ENCODE results near the gene UBE2F.

- TF ChIP-seq EP300 (IDR thresholded peaks at IDR 0.05; ENCODE audit: borderline replicate concordance) (no peak), YY1 (IDR thresholded peaks at IDR 0.05; ENCODE audit: low read depth) (no peak), CEBPB (IDR thresholded peaks at IDR 0.05) (no peak)
- TF ChIP-seq, protein P1, sequence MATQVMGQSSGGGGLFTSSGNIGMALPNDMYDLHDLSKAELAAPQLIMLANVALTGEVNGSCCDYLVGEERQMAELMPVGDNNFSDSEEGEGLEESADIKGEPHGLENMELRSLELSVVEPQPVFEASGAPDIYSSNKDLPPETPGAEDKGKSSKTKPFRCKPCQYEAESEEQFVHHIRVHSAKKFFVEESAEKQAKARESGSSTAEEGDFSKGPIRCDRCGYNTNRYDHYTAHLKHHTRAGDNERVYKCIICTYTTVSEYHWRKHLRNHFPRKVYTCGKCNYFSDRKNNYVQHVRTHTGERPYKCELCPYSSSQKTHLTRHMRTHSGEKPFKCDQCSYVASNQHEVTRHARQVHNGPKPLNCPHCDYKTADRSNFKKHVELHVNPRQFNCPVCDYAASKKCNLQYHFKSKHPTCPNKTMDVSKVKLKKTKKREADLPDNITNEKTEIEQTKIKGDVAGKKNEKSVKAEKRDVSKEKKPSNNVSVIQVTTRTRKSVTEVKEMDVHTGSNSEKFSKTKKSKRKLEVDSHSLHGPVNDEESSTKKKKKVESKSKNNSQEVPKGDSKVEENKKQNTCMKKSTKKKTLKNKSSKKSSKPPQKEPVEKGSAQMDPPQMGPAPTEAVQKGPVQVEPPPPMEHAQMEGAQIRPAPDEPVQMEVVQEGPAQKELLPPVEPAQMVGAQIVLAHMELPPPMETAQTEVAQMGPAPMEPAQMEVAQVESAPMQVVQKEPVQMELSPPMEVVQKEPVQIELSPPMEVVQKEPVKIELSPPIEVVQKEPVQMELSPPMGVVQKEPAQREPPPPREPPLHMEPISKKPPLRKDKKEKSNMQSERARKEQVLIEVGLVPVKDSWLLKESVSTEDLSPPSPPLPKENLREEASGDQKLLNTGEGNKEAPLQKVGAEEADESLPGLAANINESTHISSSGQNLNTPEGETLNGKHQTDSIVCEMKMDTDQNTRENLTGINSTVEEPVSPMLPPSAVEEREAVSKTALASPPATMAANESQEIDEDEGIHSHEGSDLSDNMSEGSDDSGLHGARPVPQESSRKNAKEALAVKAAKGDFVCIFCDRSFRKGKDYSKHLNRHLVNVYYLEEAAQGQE (IDR thresholded peaks at IDR 0.05; ENCODE audit: low read depth) = no peak
Observed at GRCh38 chr2:238027591-238028415, 61.0 kb downstream of the UBE2F start.

All from Ishikawa (cell line).